Naive thymus-derived CD4-positive, alpha-beta T cell (primary cell): ENCODE results near the gene P2RY8. TPM values are rescaled to one million over a fixed set of nuclear protein-coding genes. Genes with fewer than 3 reads are reported as not detected.

Experiments
- ATAC-seq: fragments of 150-1000 bp; cut with Tn5 transposase; 2 replicates; pipeline ENCODE4 v1.10.0; 2021; ENCODE audit warnings: mild to moderate bottlenecking, moderate library complexity
- CTCF ChIA-PET: fragments of 350-600 bp; sonication (Branson Sonifier 250); formaldehyde crosslinking; loops from one replicate; lab custom pipeline; 2021; ENCODE audit warnings: antibody characterized with exemption; lab: Charles Lee
- POLR2A ChIA-PET: fragments of 350-600 bp; sonication (Branson Sonifier 250); formaldehyde crosslinking; loops from one replicate; lab custom pipeline; 2021; ENCODE audit warnings: antibody characterized with exemption, inconsistent platforms; lab: Charles Lee
- DNase-seq, 9 donors: peaks; one replicate each; pipeline versions ENCODE4 v3.0.0 to v3.0.0-alpha.2; 2020 to 2022; ENCODE audit warnings: mixed read lengths in 1 of 9
- H3K27ac ChIP-seq: one replicate; pipeline ENCODE4 v1.7.0; 2013; ENCODE audit warnings: mild to moderate bottlenecking, low read depth, low read length, moderate library complexity
- H3K27me3 ChIP-seq, 2 donors: one replicate each; pipeline ENCODE4 v1.7.0; 2013; ENCODE audit warnings: low read length in 2 of 2, mild to moderate bottlenecking in 2 of 2, moderate library complexity in 2 of 2; ENCODE audit not compliant: control insufficient read depth in 2 of 2, insufficient read depth in 2 of 2
- H3K36me3 ChIP-seq, 3 experiments: 1 replicate in 2 of 3; 2 replicates in 1 of 3; pipeline ENCODE4 v1.7.0; 2013; ENCODE audit warnings: low read length in 3 of 3, mild to moderate bottlenecking in 3 of 3, moderate library complexity in 1 of 3; ENCODE audit not compliant: insufficient read depth in 3 of 3, control insufficient read depth in 2 of 3
- H3K4me1 ChIP-seq, 2 donors: one replicate each; pipeline ENCODE4 v1.7.0; 2013; ENCODE audit warnings: low read length in 2 of 2, mild to moderate bottlenecking in 2 of 2, moderate library complexity in 1 of 2; ENCODE audit not compliant: control insufficient read depth in 2 of 2, insufficient read depth in 2 of 2
- H3K4me3 ChIP-seq: 2 replicates; pipeline ENCODE4 v1.7.0; 2013; ENCODE audit warnings: mild to moderate bottlenecking, low read length
- H3K9me3 ChIP-seq, 3 experiments: 1 replicate in 2 of 3; 2 replicates in 1 of 3; pipeline ENCODE4 v1.7.0; 2013; ENCODE audit warnings: low read length in 3 of 3; ENCODE audit not compliant: control insufficient read depth in 2 of 3
- H3K27ac Mint-ChIP-seq, 9 donors: one replicate each; pipeline ENCODE4 v1.8.0; 2020 to 2022; ENCODE audit warnings: mixed read lengths in 9 of 9, mild to moderate bottlenecking in 8 of 9, moderate library complexity in 5 of 9, inconsistent platforms in 2 of 9
- H3K27me3 Mint-ChIP-seq, 5 donors: one replicate each; pipeline ENCODE4 v1.8.0; 2021 to 2022; ENCODE audit warnings: mixed read lengths in 5 of 5, mild to moderate bottlenecking in 1 of 5
- H3K36me3 Mint-ChIP-seq, 5 donors: one replicate each; pipeline ENCODE4 v1.8.0; 2020 to 2022; ENCODE audit warnings: mixed read lengths in 5 of 5, mild to moderate bottlenecking in 3 of 5, inconsistent platforms in 1 of 5
- H3K4me1 Mint-ChIP-seq, 7 donors: one replicate each; pipeline ENCODE4 v1.8.0; 2020 to 2022; ENCODE audit warnings: mixed read lengths in 7 of 7, mild to moderate bottlenecking in 3 of 7, inconsistent platforms in 1 of 7
- H3K4me3 Mint-ChIP-seq, 10 donors: one replicate each; pipeline ENCODE4 v1.8.0; 2020 to 2022; ENCODE audit warnings: mild to moderate bottlenecking in 10 of 10, mixed read lengths in 10 of 10, moderate library complexity in 6 of 10, inconsistent platforms in 2 of 10
- H3K9me3 Mint-ChIP-seq, 11 donors: one replicate each; pipeline ENCODE4 v1.8.0; 2020 to 2022; ENCODE audit warnings: mixed read lengths in 11 of 11, mild to moderate bottlenecking in 4 of 11, inconsistent platforms in 1 of 11, moderate library complexity in 1 of 11
- intact Hi-C, 2 donors: fragments of 100-400 bp; cut with micrococcal nuclease; formaldehyde crosslinking; loops; one replicate each; pipeline ENCODE4 v1.15.1; 2023
- polyA plus RNA-seq, 2 donors: library from polyadenylated mRNA; unstranded; fragments of 300-500 nt; fragmentation: Illumina TruSeq; gene quantifications; one replicate each; pipeline ENCODE4 v1.2.3, GENCODE V29; 2021
- total RNA-seq, 6 experiments: library from RNA in 5 of 6; stranded (reverse) in 5 of 6; gene quantifications; 1 replicate in 5 of 6; 2 replicates in 1 of 6; pipeline ENCODE4 v1.2.3 and lab custom pipeline; 2021 to 2026

P2RY8 gene
- total and polyA plus RNA-seq, 7 experiments from 2014 or later: 109 to 277 (median 149) TPM

DNA sequence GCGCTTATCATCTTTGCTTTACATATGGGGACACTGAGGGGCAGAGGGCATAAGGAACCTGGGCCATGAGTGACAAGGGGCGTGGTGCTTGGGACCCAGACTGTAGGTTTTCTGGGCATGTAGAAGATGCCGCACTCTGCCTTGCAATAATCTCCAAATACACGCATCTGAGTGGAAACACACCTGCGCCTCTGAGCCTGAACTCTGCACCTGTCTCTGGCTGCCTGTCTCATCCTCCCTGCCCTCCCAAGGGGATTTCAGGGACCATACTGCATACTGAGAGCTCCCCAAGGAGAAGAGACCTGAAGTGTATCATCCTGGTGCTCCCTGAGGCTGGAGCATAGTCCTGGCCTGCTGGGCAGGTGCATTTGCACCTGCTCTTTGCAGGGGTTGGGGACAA is 49.6 kb downstream of the P2RY8 start:
- Histone ChIP-seq H3K4me1 (peaks cover 2 to 17% of the 10 kb centered on the region in 2 donors), H3K36me3 (peaks cover 26 to 55% (median 28%) of the 10 kb centered on the region in 3 experiments), H3K27ac (no peak overlapping the region), H3K27me3 (no peaks in the 10 kb centered on the region), H3K9me3 (peaks cover 0 to 3% (median 0%) of the 10 kb centered on the region in 3 experiments), H3K4me3 (no peak overlapping the region)
- DNase-seq (no peak), ATAC-seq (no peak)
- Mint-ChIP-seq H3K9me3 (peaks cover 0 to 20% (median 3%) of the 10 kb centered on the region in 11 donors), H3K4me3 (no peak overlapping the region), H3K4me1 (peaks cover 14 to 50% (median 17%) of the 10 kb centered on the region in 7 donors), H3K36me3 (peaks cover 10 to 62% (median 40%) of the 10 kb centered on the region in 5 donors), H3K27ac (peak overlapping the region; percentile 23 to 88 (median 73)), H3K27me3 (peaks cover 0 to 2% (median 0%) of the 10 kb centered on the region in 5 donors)
- ChIA-PET CTCF (no interaction called here), POLR2A (no interaction called here)
- intact Hi-C loops: no loop called here

- DNase-seq (peak in 1 of 9 donors; percentile 11), ATAC-seq (no peak)
- H3K27ac ChIP-seq: no peak overlapping the region
- H3K4me3 ChIP-seq: no peak overlapping the region
- ChIA-PET POLR2A (no interaction called here), CTCF (no interaction called here)
- H3K36me3 ChIP-seq: peaks cover 23 to 50% (median 24%) of the 10 kb centered on the region in 3 experiments
- Mint-ChIP-seq H3K27me3 (peaks cover 0 to under 1% (median 0%) of the 10 kb centered on the region in 5 donors), H3K9me3 (peaks cover 0 to 19% (median under 1%) of the 10 kb centered on the region in 11 donors), H3K4me1 (peaks cover 20 to 50% (median 22%) of the 10 kb centered on the region in 7 donors), H3K4me3 (no peak overlapping the region), H3K27ac (peak overlapping the region in 7 of 9 donors; percentile 23 to 88 (median 76)), H3K36me3 (peaks cover 10 to 60% (median 36%) of the 10 kb centered on the region in 5 donors)
- H3K4me1 ChIP-seq: peaks cover 7 to 20% of the 10 kb centered on the region in 2 donors
- intact Hi-C loops: no loop called here
- no peaks in the 10 kb centered on the region for H3K27me3 ChIP-seq
- peaks cover 0 to 3% (median 0%) of the 10 kb centered on the region in 3 experiments for H3K9me3 ChIP-seq
Observed at GRCh38 chrX:1486749-1487361, 50.1 kb downstream of the P2RY8 start.

DNA sequence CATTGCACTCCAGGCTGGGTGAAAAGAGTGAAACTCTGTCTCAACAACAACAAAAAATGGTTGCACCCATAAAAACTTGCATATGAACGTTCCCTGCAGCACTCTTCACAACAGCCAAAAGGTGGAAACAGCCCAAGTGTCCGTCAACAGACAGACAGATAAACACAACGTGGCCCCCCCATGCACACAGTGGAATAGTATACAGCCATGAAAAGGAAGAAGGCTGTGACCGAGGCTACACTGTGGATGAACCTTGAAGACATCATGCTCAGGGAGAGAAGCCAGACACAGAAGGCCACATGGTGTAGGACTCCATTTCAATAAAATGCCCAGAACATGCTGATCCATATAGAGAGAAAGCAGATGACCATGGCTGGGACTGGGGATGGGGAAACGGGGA is 50.8 kb downstream of the P2RY8 start:
- H3K27ac Mint-ChIP-seq: peak overlapping the region in 7 of 9 donors; percentile 37 to 82 (median 58)
- intact Hi-C loops: no loop called here
- H3K27me3 Mint-ChIP-seq: no peaks in the 10 kb centered on the region
- no peak for ATAC-seq
- Histone ChIP-seq H3K4me1 (peaks cover 14 to 24% of the 10 kb centered on the region in 2 donors), H3K9me3 (peaks cover 0 to 1% (median 0%) of the 10 kb centered on the region in 3 experiments), H3K36me3 (peaks cover 18 to 43% (median 19%) of the 10 kb centered on the region in 3 experiments), H3K27ac (no peak overlapping the region), H3K27me3 (no peaks in the 10 kb centered on the region), H3K4me3 (no peak overlapping the region)
- peaks cover 6 to 56% (median 33%) of the 10 kb centered on the region in 5 donors for H3K36me3 Mint-ChIP-seq
- peaks cover 0 to 12% (median 0%) of the 10 kb centered on the region in 11 donors for H3K9me3 Mint-ChIP-seq
- CTCF ChIA-PET: no interaction called here
- peaks cover 24 to 50% (median 28%) of the 10 kb centered on the region in 7 donors for H3K4me1 Mint-ChIP-seq
- H3K4me3 Mint-ChIP-seq: no peak overlapping the region
- DNase-seq: peak in 1 of 9 donors; percentile 11
- POLR2A ChIA-PET: no interaction called here

DNA sequence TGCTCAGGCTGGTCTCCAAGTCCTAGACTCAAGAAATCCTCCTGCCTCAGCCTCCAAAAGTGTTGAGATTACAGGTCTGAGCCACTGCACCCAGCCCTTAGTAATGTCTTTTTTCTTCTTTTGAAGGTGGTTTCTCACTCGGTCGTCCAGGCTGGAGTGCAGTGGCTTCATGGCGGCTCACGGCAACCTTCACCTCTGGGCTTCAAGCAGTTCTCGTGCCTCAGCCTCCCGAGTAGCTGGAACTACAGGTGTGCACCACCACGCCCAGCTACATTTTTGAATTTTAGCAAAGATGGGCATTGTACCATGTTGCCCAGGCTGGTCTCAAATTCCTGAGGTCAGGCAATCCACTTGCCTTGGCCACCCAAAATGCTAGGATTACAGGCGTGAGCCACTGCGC is 52.0 kb downstream of the P2RY8 start:
- ChIA-PET POLR2A (no interaction called here), CTCF (no interaction called here)
- Mint-ChIP-seq H3K4me1 (peaks cover 28 to 60% (median 39%) of the 10 kb centered on the region in 7 donors), H3K9me3 (peaks cover 0 to 12% (median 0%) of the 10 kb centered on the region in 11 donors), H3K36me3 (peaks cover 5 to 59% (median 35%) of the 10 kb centered on the region in 5 donors), H3K27ac (peak overlapping the region in 4 of 9 donors; percentile 54 to 98 (median 77)), H3K4me3 (no peak overlapping the region), H3K27me3 (no peaks in the 10 kb centered on the region)
- Histone ChIP-seq H3K27me3 (no peaks in the 10 kb centered on the region), H3K4me1 (peaks cover 24 to 35% of the 10 kb centered on the region in 2 donors), H3K4me3 (no peak overlapping the region), H3K36me3 (peaks cover 15 to 42% (median 19%) of the 10 kb centered on the region in 3 experiments), H3K9me3 (no peaks in the 10 kb centered on the region), H3K27ac (no peak overlapping the region)
- DNase-seq: no peak
- intact Hi-C loops: no loop called here
- no peak for ATAC-seq

DNA sequence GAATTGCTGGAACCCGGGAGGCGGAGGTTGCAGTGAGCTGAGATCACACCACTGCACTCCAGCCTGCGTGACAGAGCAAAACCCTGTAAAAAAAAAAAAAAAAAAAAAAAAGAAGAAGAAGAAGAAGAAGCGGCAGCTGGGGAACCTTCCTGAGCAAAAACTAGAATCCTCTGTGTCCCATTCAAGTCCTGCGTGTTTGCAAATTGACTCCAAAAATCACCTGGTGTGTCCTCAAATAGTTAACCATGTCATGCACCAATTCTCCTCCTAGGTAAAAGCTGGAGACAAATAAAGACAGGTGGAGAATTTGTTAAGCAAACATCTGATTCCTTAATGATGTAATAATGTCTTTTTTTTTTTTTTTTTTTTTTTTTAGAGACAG is 52.4 kb downstream of the P2RY8 start:
- peak overlapping the region; percentile 50 for H3K27ac ChIP-seq
- Mint-ChIP-seq H3K27ac (peak overlapping the region in 7 of 9 donors; percentile 56 to 98 (median 83)), H3K36me3 (peaks cover 5 to 64% (median 39%) of the 10 kb centered on the region in 5 donors), H3K27me3 (no peaks in the 10 kb centered on the region), H3K4me3 (no peak overlapping the region), H3K4me1 (peaks cover 32 to 64% (median 43%) of the 10 kb centered on the region in 7 donors), H3K9me3 (peaks cover 0 to 14% (median under 1%) of the 10 kb centered on the region in 11 donors)
- H3K27me3 ChIP-seq: no peaks in the 10 kb centered on the region
- no peaks in the 10 kb centered on the region for H3K9me3 ChIP-seq
- H3K4me1 ChIP-seq: peaks cover 28 to 39% of the 10 kb centered on the region in 2 donors
- ChIA-PET POLR2A (no interaction called here), CTCF (no interaction called here)
- intact Hi-C loops: loop anchor here (5.0 kb wide), 2 partner anchors 38 to 53 kb away; partner anchors contain the start of gene P2RY8 (in 1 of the 2)
- no peak for DNase-seq
- no peak for ATAC-seq
- peaks cover 19 to 46% (median 22%) of the 10 kb centered on the region in 3 experiments for H3K36me3 ChIP-seq
- H3K4me3 ChIP-seq: no peak overlapping the region

DNA sequence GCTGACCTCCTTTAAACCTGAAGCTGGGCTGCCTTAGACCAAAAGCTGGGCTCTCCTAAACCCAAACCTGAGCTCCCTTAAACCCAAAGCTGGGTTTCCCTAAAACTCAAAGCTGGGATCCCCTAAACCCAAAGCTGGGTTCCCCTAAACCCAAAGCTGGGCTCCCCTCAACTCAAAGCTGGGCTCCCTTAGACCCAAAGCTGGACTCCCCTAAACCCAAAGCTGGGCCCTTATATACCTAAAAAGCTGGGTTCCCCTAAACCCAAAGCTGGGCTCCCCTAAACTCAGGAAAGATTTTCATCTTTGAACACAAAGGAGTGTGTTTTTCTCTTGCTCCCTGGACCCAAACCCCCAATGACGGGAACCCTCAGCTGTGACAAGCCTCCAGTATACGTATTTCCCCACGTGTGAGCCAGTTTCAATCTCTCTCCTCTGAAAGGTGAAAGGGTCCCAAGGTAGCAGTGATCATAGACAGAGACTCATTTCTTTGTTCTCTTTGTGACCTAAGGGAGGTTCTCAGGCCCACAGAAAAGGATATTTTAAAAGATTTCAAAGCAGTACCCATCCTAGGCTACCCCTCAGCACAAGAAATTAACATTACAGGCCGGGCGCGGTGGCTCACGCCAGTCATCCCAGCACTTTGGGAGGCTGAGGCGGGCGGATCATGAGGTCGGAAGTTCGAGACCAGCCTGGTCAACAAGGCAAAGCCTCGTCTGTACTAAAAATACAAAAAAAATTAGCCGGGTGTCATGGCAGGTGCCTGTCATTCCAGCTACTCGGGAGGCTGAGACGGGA is 52.9 kb downstream of the P2RY8 start:
- no peaks in the 10 kb centered on the region for H3K27me3 ChIP-seq
- H3K27ac ChIP-seq: peak overlapping the region; percentile 50
- ChIA-PET CTCF (no interaction called here), POLR2A (no interaction called here)
- Mint-ChIP-seq H3K4me3 (peak overlapping the region in 1 of 10 donors; percentile 36), H3K4me1 (peaks cover 37 to 67% (median 49%) of the 10 kb centered on the region in 7 donors), H3K9me3 (peaks cover 0 to 13% (median 6%) of the 10 kb centered on the region in 11 donors), H3K27me3 (no peaks in the 10 kb centered on the region), H3K36me3 (peaks cover 11 to 64% (median 40%) of the 10 kb centered on the region in 5 donors), H3K27ac (peak overlapping the region; percentile 69 to 98 (median 82))
- H3K4me1 ChIP-seq: peaks cover 28 to 45% of the 10 kb centered on the region in 2 donors
- peaks cover 20 to 52% (median 25%) of the 10 kb centered on the region in 3 experiments for H3K36me3 ChIP-seq
- H3K9me3 ChIP-seq: no peaks in the 10 kb centered on the region
- no peak for ATAC-seq
- DNase-seq: peak in 1 of 9 donors; percentile 18
- H3K4me3 ChIP-seq: no peak overlapping the region
- intact Hi-C loops: loop anchor here (5.0 kb wide), 2 partner anchors 38 to 53 kb away; partner anchors contain the start of gene P2RY8 (in 1 of the 2)
